GM19193 (cell line): ENCODE measurements around the gene SRCAP.

ENCODE experiments used
- POLR2A ChIP-seq: IDR thresholded peaks from 4 replicates; pipeline ENCODE4 v1.6.1; 2011; ENCODE audit not compliant: insufficient read depth, insufficient read length; ENCODE audit errors: extremely low read depth

SRCAP gene

DNA sequence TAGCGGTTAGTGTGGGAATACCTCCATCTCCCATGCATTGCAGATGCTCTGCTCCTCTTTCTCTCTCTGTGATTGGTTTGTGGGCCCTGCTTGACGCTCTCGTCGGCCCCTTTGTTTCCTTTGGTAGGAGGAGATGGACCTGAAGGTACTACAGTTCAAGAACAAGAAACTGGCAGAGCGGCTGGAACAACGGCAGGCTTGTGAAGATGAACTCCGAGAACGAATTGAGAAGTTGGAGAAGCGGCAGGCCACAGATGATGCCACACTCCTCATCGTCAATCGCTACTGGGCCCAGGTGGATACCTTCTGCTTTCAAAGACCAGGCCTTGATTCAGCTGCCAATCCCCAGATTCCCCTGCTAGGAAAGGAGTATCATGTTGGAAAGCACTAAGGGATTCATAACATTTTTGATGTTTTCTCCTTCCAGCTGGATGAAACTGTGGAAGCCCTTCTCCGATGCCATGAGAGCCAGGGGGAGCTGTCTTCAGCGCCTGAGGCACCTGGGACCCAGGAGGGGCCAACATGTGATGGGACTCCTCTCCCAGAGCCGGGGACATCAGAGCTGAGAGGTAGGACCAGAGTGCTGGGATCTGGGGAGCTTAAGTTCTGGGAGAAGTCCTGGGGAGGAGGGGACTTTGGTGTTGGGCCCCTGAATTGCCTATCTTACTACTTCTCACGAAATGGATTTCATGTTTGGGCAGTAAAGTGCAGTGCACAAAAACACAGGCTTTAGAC lies 64.2 kb downstream of the SRCAP start:
- TF ChIP-seq POLR2A = no peak

DNA sequence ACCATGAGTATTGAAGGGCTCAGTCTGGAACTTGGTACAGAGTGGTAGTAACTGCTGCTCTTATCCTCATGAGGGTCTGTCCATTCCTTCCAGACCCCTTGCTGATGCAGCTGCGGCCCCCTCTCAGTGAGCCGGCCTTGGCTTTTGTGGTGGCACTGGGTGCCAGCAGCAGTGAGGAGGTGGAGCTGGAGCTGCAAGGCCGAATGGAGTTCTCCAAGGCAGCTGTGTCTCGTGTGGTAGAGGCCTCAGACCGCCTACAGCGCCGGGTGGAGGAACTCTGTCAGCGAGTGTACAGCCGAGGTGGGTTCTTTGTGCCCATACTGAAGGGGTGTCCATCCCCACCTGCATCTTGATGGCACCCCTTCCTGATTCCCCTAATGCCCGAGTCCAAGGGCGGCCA lies 65.1 kb downstream of the SRCAP start:
- no peak for TF ChIP-seq POLR2A

GRCh38 chr16:30764816-30765465 lies 66.0 kb downstream of the SRCAP start:
- no peak for TF ChIP-seq POLR2A

- no peak for TF ChIP-seq POLR2A
These were observed 67.4 kb downstream of the SRCAP start for GRCh38 chr16:30766206-30766932.

GRCh38 chr16:30766933-30767284 lies 67.9 kb downstream of the SRCAP start:
- TF ChIP-seq POLR2A = no peak

DNA sequence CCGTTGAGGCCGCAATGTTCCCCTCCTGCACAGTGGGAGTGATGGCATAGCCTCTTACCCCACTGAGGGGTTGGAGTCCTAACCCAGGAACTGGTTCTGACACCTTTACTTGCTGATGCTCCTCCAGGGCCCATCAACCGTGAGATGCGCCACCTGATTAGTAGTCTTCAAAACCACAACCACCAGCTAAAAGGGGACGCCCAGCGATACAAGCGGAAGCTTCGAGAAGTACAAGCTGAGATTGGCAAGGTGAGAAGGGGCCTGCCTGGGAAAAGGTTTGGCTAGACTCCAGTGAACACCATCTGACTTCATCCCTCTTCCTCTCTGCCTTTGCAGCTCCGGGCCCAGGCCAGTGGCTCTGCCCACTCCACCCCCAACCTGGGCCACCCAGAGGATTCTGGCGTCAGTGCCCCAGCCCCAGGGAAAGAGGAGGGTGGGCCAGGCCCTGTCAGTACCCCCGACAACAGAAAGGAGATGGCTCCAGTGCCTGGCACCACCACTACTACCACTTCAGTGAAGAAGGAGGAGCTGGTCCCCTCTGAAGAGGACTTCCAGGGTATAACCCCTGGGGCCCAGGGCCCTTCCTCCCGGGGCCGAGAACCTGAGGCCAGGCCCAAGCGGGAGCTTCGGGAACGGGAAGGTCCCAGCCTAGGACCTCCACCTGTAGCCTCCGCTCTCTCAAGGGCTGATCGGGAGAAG lies 68.9 kb downstream of the SRCAP start:
- no peak for TF ChIP-seq POLR2A

DNA sequence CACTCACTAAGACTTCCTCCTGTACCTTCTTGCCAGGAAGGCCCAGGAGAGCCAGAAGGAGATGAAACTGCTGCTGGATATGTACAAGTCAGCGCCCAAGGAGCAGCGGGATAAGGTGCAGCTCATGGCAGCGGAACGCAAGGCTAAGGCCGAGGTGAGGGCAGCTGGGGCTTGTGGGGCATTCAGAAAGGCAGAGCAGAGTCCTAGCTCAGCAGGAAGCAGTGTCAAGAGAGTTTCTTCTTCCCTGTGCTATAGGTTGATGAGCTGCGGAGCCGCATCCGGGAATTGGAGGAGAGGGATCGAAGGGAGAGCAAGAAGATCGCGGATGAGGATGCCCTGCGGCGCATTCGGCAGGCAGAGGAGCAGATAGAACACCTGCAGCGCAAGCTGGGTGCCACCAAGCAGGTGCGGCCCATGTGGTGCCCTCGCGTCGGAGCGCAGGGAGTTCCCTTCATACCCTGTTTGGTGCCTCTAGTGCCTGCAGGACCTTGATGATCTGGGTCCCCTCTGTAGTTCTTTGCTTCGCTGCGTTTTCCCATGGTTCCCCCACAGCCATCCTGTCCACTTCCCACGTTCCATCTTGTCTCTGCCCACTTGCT lies 69.7 kb downstream of the SRCAP start:
- TF ChIP-seq POLR2A = no peak

DNA sequence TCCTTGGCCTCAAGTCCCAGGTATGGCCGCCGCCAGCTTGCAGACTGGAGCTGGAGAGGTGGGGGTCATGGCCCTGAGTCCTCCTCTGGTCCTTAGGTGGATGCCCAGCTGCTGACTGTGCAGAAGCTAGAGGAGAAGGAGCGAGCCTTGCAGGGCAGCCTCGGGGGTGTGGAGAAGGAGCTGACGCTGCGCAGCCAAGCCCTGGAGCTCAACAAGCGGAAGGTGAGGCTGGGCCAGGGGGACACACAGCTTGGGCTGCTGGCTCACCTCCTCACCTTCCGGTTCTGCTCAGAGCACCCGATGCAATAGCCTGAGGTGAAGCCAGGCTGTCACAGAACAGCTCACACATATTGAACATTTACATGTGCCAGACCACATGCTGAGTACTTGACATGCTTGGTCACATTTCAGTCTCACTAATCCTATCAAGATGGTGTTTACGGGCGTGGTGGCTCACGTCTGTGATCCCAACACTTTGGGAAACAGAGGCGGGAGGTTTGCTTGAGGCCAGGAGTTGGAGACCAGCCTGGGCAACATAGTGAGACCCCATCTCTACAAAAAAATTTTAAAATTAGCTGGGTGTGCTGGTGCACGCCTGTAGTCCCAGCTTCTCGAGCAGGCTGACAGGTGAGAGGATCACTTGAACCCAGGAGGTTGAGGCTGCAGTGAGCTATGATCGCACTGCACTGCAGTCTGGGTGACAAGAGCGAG lies 70.6 kb downstream of the SRCAP start:
- TF ChIP-seq POLR2A = no peak

- no peak for TF ChIP-seq POLR2A
These were observed 72.8 kb downstream of the SRCAP start for GRCh38 chr16:30771726-30772125.

DNA sequence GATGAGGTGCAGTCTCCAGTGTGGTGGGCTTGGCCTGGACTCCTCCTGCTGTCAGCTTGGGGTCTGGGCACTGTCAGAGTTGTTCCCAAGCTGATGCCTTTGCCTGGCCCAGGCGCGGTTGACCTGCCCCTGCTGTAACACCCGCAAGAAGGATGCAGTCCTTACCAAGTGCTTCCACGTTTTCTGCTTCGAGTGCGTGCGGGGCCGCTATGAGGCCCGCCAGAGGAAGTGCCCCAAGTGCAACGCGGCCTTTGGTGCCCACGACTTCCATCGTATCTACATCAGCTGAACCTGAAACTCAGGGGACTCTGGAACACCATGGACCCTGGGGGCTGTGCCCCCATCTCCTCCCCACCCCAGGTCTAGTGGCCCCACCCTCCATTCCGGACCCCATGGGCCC lies 74.9 kb downstream of the SRCAP start:
- no peak for TF ChIP-seq POLR2A

GRCh38 chr16:30774367-30775130 lies 75.6 kb downstream of the SRCAP start:
- TF ChIP-seq POLR2A = no peak

GRCh38 chr16:30775131-30775391 lies 76.1 kb downstream of the SRCAP start:
- no peak for TF ChIP-seq POLR2A

- peak; percentile 25 for TF ChIP-seq POLR2A
These were observed 76.6 kb downstream of the SRCAP start for GRCh38 chr16:30775392-30776188.
